ENCODE results near the gene ZNF675. TPM values are rescaled to one million over a fixed set of nuclear protein-coding genes. Genes with fewer than 3 reads are reported as not detected.
"Not testable (repeated sequence)": the region's sequence is repeated elsewhere in the genome, so short reads cannot be mapped to it uniquely, and the experiment has no call there.

Gene ZNF675
- total RNA-seq, 4 donors from 2014 or later: 4.1 to 19.1 (median 8.0) TPM

GRCh38 chr19:23706657-23707056 is 19.6 kb upstream of the ZNF675 start:
- Histone ChIP-seq H3K27ac (no peak overlapping the region), H3K36me3 (no peaks in the 10 kb centered on the region), H3K9me3 (no peaks in the 10 kb centered on the region), H3K4me3 (no peak overlapping the region), H3K27me3 (no peaks in the 10 kb centered on the region), H3K4me1 (no peaks in the 10 kb centered on the region)
- TF ChIP-seq POLR2A (IDR thresholded peaks at IDR 0.05): no peak
- no peak for TF ChIP-seq CTCF (IDR thresholded peaks at IDR 0.05)
- intact Hi-C loops (cut with DNase I; ENCODE audit: low total_unique reads): no loop called here
- DNase-seq: no peak

GRCh38 chr19:23699521-23699860 is 12.5 kb upstream of the ZNF675 start:
- no peak overlapping the region for H3K27ac ChIP-seq
- no peaks in the 10 kb centered on the region for H3K9me3 ChIP-seq
- TF ChIP-seq CTCF (IDR thresholded peaks at IDR 0.05) (no peak), POLR2A (IDR thresholded peaks at IDR 0.05) (no peak)
- no peaks in the 10 kb centered on the region for H3K4me1 ChIP-seq
- intact Hi-C loops (cut with DNase I; ENCODE audit: low total_unique reads): no loop called here
- DNase-seq: no peak
- H3K4me3 ChIP-seq: no peak overlapping the region
- no peaks in the 10 kb centered on the region for H3K36me3 ChIP-seq
- no peaks in the 10 kb centered on the region for H3K27me3 ChIP-seq

GRCh38 chr19:23698711-23699520 is 11.9 kb upstream of the ZNF675 start:
- Histone ChIP-seq H3K27ac (no peak overlapping the region), H3K4me3 (no peak overlapping the region), H3K36me3 (no peaks in the 10 kb centered on the region), H3K4me1 (no peaks in the 10 kb centered on the region), H3K9me3 (no peaks in the 10 kb centered on the region), H3K27me3 (no peaks in the 10 kb centered on the region)
- no peak for DNase-seq
- intact Hi-C loops (cut with DNase I; ENCODE audit: low total_unique reads): no loop called here
- no peak for TF ChIP-seq POLR2A (IDR thresholded peaks at IDR 0.05)
- TF ChIP-seq CTCF (IDR thresholded peaks at IDR 0.05): no peak

- intact Hi-C loops (cut with DNase I; ENCODE audit: low total_unique reads); H3K4me3 ChIP-seq; H3K36me3 ChIP-seq; H3K4me1 ChIP-seq; H3K27me3 ChIP-seq; H3K27ac ChIP-seq; DNase-seq; H3K9me3 ChIP-seq: not testable (repeated sequence)
Measured at GRCh38 chr19:23692937-23693336, 5.9 kb upstream of the ZNF675 start.

GRCh38 chr19:23673132-23673531 is 13.9 kb downstream of the ZNF675 start:
- intact Hi-C loops (cut with DNase I; ENCODE audit: low total_unique reads): no loop called here
- DNase-seq: no peak

GRCh38 chr19:23668606-23669005 is 18.4 kb downstream of the ZNF675 start:
- H3K36me3 ChIP-seq; H3K4me1 ChIP-seq; intact Hi-C loops (cut with DNase I; ENCODE audit: low total_unique reads); H3K4me3 ChIP-seq; H3K27me3 ChIP-seq; H3K9me3 ChIP-seq; DNase-seq; H3K27ac ChIP-seq: not testable (repeated sequence)

More at GRCh38 chr19:23673132-23673531, 13.9 kb downstream of the ZNF675 start:
- no peak overlapping the region for H3K27ac ChIP-seq
- no peak overlapping the region for H3K4me3 ChIP-seq
- H3K27me3 ChIP-seq: no peaks in the 10 kb centered on the region
- H3K9me3 ChIP-seq: no peaks in the 10 kb centered on the region
- H3K36me3 ChIP-seq: no peaks in the 10 kb centered on the region
- H3K4me1 ChIP-seq: no peaks in the 10 kb centered on the region
- no peak for TF ChIP-seq CTCF (IDR thresholded peaks at IDR 0.05)
- no peak for TF ChIP-seq POLR2A (IDR thresholded peaks at IDR 0.05)
